ENCODE measurements around the gene PDPR.
"Not testable (repeated sequence)": the region's sequence is repeated elsewhere in the genome, so short reads cannot be mapped to it uniquely, and the experiment has no call there.

- not testable (repeated sequence) for TF ChIP-seq CTCF, POLR2A (IDR thresholded peaks at IDR 0.05)
Measured at GRCh38 chr16:70173212-70173837, 59.2 kb downstream of the PDPR start, which contains the start of gene CLEC18C.

Measured in Peyer's patch (tissue), 4 donors.